Measurements from ENCODE around the gene MDK. TPM values are rescaled to one million over a fixed set of nuclear protein-coding genes. Genes with fewer than 3 reads are reported as not detected.

The MDK gene
- total RNA-seq, 1 donor from 2014 or later = 24.7 TPM

- DNase-seq (no peak), ATAC-seq (no peak)
- no peaks in the 10 kb centered on the region for H3K9me3 ChIP-seq
- no peak for TF ChIP-seq CTCF (IDR thresholded peaks at IDR 0.05)
- no peak overlapping the region for H3K27ac ChIP-seq
- no peaks in the 10 kb centered on the region for H3K36me3 ChIP-seq
- peaks cover 61% of the 10 kb centered on the region for H3K27me3 ChIP-seq
- intact Hi-C loops (cut with DNase I) = loop anchor here (10.0 kb wide), 1 partner anchor 144 kb away; no protein-coding TSS in a partner anchor
- no peak overlapping the region for H3K4me3 ChIP-seq
- peaks cover 23% of the 10 kb centered on the region for H3K4me1 ChIP-seq
Observed at GRCh38 chr11:46390331-46391171, 9.1 kb downstream of the MDK start.

- H3K4me1 ChIP-seq = peaks cover 23% of the 10 kb centered on the region
- peaks cover 56% of the 10 kb centered on the region for H3K27me3 ChIP-seq
- no peak overlapping the region for H3K27ac ChIP-seq
- H3K9me3 ChIP-seq = no peaks in the 10 kb centered on the region
- H3K36me3 ChIP-seq = no peaks in the 10 kb centered on the region
- H3K4me3 ChIP-seq = no peak overlapping the region
- intact Hi-C loops (cut with DNase I) = loop anchor here (10.0 kb wide), 1 partner anchor 144 kb away; no protein-coding TSS in a partner anchor
- no peak for DNase-seq
- no peak for ATAC-seq
- TF ChIP-seq CTCF (IDR thresholded peaks at IDR 0.05) = no peak
Observed at GRCh38 chr11:46391186-46391577, 9.7 kb downstream of the MDK start.

- ATAC-seq (peak; percentile 1), DNase-seq (no peak)
- Histone ChIP-seq H3K36me3 (no peaks in the 10 kb centered on the region), H3K27me3 (peaks cover 54% of the 10 kb centered on the region), H3K4me1 (peaks cover 23% of the 10 kb centered on the region), H3K9me3 (no peaks in the 10 kb centered on the region), H3K4me3 (peak within 1 kb of the TSS; percentile 37), H3K27ac (no peak within 1 kb of the TSS)
- TF ChIP-seq CTCF (IDR thresholded peaks at IDR 0.05) = peak; percentile 24
- intact Hi-C loops (cut with DNase I) = loop anchor here (10.0 kb wide), 1 partner anchor 143 kb away; no protein-coding TSS in a partner anchor
Observed at GRCh38 chr11:46391578-46392420, 10.3 kb downstream of the MDK start, which contains the start of gene CHRM4. Gene CHRM4 (minus strand): TSS chr11:46391776. CDS start chr11:46386557, 5,219 bp downstream.

GRCh38 chr11:46392421-46393230 is 11.2 kb downstream of the MDK start:
- peaks cover 45% of the 10 kb centered on the region for H3K27me3 ChIP-seq
- H3K4me1 ChIP-seq = peaks cover 23% of the 10 kb centered on the region
- TF ChIP-seq CTCF (IDR thresholded peaks at IDR 0.05) = no peak
- peaks cover 5% of the 10 kb centered on the region for H3K36me3 ChIP-seq
- peak overlapping the region; percentile 37 for H3K4me3 ChIP-seq
- ATAC-seq (peak; percentile 92), DNase-seq (peak; percentile 93)
- intact Hi-C loops (cut with DNase I) = loop anchor here (10.0 kb wide), 1 partner anchor 142 kb away; no protein-coding TSS in a partner anchor
- no peaks in the 10 kb centered on the region for H3K9me3 ChIP-seq
- H3K27ac ChIP-seq = no peak overlapping the region

- Histone ChIP-seq H3K36me3 (peaks cover 11% of the 10 kb centered on the region), H3K27me3 (peaks cover 39% of the 10 kb centered on the region), H3K4me1 (peaks cover 23% of the 10 kb centered on the region), H3K9me3 (no peaks in the 10 kb centered on the region), H3K27ac (no peak overlapping the region), H3K4me3 (no peak overlapping the region)
- no peak for DNase-seq
- ATAC-seq = no peak
- intact Hi-C loops (cut with DNase I) = loop anchor here (10.0 kb wide), 1 partner anchor 142 kb away; no protein-coding TSS in a partner anchor
- TF ChIP-seq CTCF (IDR thresholded peaks at IDR 0.05) = no peak
Observed at GRCh38 chr11:46393231-46393616, 11.8 kb downstream of the MDK start.

Data from upper lobe of right lung (tissue), 1 donor.